ENCODE results near the gene REPS1.
A peak's percentile ranks its signal among the peaks of the same experiment; 100 is the strongest.
"Not testable (repeated sequence)": the region's sequence is repeated elsewhere in the genome, so short reads cannot be mapped to it uniquely, and the experiment has no call there.

Gene REPS1, protein sequence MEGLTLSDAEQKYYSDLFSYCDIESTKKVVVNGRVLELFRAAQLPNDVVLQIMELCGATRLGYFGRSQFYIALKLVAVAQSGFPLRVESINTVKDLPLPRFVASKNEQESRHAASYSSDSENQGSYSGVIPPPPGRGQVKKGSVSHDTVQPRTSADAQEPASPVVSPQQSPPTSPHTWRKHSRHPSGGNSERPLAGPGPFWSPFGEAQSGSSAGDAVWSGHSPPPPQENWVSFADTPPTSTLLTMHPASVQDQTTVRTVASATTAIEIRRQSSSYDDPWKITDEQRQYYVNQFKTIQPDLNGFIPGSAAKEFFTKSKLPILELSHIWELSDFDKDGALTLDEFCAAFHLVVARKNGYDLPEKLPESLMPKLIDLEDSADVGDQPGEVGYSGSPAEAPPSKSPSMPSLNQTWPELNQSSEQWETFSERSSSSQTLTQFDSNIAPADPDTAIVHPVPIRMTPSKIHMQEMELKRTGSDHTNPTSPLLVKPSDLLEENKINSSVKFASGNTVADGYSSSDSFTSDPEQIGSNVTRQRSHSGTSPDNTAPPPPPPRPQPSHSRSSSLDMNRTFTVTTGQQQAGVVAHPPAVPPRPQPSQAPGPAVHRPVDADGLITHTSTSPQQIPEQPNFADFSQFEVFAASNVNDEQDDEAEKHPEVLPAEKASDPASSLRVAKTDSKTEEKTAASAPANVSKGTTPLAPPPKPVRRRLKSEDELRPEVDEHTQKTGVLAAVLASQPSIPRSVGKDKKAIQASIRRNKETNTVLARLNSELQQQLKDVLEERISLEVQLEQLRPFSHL

GRCh38 chr6:138987643-138988468, at the start of gene REPS1:
Gene REPS1 (minus strand): TSS chr6:138988253. CDS start chr6:138987682, 571 bp downstream.
- DNase-seq (ENCODE audit: low read depth in 2 of 2) = peak; percentile 90 to 93

DNA sequence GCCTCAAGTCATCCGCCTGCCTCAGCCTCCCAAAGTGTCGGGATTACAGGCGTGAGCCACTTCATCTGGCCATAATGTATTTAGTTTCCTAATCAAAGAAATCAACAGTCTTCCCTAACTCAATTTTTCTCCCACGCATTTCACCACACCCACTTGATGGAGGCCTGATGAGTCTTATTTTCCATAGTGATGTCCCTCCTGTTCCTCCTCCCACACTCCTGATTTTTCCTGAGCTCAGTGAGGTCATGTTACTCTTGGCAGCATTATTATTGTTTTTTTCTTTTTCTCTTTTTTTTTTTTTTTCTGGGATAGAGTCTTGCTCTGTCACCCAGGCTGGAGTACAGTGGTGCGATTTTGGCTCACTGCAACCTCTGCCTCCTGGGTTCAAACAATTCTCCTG, 49.4 kb upstream of the REPS1 start:
- DNase-seq (ENCODE audit: low read depth in 2 of 2) = no peak

DNA sequence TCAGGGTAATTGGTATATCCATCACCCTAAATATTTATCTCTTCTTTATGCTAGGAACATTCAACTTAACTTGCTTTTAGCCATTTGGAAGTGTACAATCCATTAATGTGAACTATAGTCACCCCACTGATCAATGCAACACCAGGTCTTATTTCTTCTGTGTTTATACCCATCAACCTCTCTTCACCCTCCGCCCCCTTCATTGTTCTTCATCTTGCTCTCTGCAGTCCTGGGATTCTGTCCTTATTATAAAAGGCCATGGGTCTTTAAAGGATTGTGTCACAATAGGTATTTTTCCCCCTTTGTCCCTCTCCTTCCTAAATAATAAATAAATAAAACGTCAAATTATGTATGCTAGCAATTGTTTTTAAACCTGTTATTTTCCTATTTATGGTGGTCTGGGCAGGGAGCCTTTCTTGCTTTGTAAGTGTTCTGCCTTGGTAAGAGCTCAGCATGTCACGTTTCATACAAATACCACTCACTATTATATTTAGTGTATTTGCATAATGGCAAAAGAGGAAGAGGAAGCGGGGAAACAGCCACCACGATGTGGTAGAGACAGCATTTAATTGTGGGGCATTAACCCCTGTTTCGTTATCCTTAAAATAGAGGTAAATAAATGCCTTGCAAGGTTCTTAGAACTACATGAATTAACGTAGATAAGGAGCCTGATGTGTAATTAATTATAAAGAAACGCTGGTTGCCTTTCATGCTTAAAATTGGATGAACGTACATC, 42.3 kb upstream of the REPS1 start:
- DNase-seq (ENCODE audit: low read depth in 2 of 2) = no peak

- peak; percentile 17 to 26 for DNase-seq (ENCODE audit: low read depth in 2 of 2)
These were observed 41.6 kb upstream of the REPS1 start for GRCh38 chr6:139029470-139030227.

- peak; percentile 78 to 84 for DNase-seq (ENCODE audit: low read depth in 2 of 2)
These were observed 40.8 kb upstream of the REPS1 start, which contains the start of gene ABRACL for GRCh38 chr6:139028658-139029469. Gene ABRACL (plus strand): TSS chr6:139028745. CDS start chr6:139034161, 5,416 bp downstream.

DNA sequence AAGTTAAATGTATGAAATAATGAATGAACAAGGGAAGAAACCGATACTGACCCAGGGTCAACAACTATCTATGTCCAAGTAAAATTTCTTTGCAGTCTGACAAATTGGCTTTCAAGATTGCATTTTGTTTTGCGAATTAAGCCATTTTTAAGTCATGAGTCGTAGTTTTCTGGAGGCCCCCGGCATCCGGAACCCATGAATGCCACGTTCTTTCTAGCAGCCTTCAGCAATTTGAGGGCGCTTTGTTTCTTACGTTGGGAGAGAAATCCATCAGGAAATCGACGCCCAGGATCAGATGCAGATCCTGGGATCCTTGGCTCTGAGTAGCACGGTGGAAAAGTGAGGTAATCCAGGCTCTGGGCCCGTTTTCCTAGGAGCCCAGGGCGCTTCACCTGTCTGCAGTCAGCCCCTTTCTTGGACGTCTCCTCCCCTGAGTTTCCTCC, 40.2 kb upstream of the REPS1 start:
- DNase-seq (ENCODE audit: low read depth in 2 of 2) = peak in 1 of 2 donors; percentile 26

- peak; percentile 22 to 50 for DNase-seq (ENCODE audit: low read depth in 2 of 2)
These were observed 39.6 kb upstream of the REPS1 start for GRCh38 chr6:139027620-139028182.

DNA sequence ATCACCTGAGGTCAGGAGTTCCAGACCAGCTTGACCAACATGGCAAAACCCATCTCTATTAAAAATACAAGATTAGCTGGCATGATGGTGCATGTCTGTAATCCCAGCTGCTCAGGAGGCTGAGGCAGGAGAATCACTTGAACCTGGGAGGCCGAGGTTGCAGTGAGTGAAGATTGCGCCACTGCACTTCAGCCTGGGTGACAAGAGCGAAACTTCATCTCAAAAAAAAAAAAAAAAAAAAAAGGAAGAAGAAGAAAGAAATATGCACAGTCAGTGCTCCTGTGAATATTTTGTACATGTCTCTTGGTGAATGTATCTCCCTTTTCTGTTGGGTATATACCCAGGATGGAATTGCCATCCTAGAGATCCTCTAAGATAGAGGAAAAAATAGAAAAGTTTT, 37.4 kb upstream of the REPS1 start:
- not testable (repeated sequence) for DNase-seq (ENCODE audit: low read depth in 2 of 2)

- no peak for DNase-seq (ENCODE audit: low read depth in 2 of 2)
These were observed 32.6 kb upstream of the REPS1 start for GRCh38 chr6:139020689-139021088.

- no peak for DNase-seq (ENCODE audit: low read depth in 2 of 2)
These were observed 31.7 kb upstream of the REPS1 start for GRCh38 chr6:139019722-139020121.

GRCh38 chr6:139017227-139017626, 29.2 kb upstream of the REPS1 start:
- DNase-seq (ENCODE audit: low read depth in 2 of 2) = no peak

DNA sequence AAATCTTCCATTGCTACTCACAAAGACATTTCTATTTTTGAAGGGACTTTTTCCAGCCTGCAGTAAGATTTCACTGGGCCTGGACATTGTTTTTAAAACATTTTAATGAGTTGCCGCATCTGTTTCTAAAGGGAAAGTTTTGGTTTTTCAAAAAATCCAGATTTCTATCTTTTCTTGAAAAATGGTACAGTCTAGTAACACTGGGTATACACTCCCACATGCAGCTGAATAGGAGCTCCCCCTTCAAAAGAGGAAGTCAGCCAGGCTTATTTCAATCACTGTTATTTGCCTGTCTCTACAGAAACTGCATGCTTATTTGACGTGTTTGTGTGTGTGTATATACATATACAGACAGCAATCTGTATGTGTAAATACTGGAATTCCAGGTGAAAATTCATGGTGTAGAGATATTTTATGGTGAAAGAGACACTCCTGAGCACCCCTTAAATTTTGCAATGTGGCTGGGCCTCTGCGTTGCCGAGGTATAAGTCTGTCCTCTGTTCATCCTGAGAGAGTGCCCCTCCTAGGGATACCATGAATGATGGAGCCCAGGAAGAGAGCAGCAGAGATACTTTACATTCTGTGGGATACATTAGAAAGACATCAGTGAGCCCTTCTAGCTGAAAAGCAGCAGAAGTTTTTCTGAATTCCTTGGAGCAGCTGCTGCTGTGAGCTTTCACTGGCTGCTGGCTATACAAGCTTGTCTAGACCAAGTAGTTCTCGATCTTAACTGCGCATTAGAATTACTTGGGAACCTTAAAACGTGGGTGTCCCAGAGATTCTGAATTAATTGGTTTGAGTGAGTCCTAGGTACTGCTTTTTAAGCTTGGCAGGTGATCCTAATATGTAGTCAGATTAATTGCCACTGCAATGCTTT, 28.5 kb upstream of the REPS1 start:
- no peak for DNase-seq (ENCODE audit: low read depth in 2 of 2)

DNA sequence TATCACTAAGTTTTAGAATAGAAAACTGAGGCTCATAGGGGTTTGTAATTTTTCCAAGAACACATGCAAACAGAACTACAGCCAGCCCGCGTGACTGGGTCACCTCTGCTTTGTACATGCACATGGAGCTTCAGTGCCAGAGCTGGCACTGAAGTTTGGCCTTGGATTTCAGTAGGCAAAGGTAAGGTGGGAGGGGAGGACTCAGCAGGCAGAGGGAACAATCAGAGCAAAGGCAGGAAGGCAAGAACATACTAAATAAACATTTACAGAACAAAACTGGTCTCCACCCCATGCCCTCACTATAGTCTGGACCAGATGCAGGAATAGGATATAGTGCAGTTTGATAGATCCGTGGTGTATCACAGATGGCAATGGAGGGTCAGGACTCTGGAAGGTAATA, 26.9 kb upstream of the REPS1 start:
- no peak for DNase-seq (ENCODE audit: low read depth in 2 of 2)

GRCh38 chr6:139013185-139013800, 25.2 kb upstream of the REPS1 start:
- no peak for DNase-seq (ENCODE audit: low read depth in 2 of 2)

DNA sequence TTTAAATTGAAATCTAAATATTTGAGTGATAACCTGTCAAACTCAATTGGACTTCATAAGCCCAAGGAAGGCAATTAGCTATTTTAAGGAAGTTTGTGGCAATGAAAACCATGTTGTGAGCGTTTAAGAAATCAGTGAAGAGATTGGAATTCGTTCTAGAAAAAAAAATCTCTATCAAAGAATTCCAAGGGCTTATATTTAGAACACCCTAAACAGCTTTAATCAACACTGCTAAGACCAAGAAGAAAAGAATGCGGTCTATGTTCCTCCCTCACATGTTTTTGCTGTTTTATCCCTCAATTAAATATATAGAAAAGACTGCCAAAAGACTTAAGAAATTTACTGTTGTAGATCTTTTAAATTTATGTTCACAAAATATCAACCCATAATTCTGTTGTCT, 23.9 kb upstream of the REPS1 start:
- DNase-seq (ENCODE audit: low read depth in 2 of 2) = no peak

GRCh38 chr6:139010674-139011073, 22.6 kb upstream of the REPS1 start:
- no peak for DNase-seq (ENCODE audit: low read depth in 2 of 2)

DNA sequence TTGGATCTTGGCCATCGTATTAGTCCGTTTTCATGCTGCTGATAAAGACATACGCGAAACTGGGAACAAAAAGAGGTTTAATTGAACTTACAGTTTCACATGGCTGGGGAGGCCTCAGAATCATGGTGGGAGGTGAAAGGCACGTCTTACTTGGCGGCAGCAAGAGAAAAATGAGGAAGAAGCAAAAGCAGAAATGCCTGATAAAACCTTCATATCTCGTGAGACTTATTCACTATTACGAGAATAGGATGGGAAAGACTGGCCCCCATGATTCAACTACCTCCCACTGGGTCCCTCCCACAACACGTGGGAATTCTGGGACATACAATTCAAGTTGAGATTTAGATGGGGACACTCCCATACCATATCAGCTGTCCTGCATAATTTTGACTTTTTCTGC, 20.1 kb upstream of the REPS1 start:
- DNase-seq (ENCODE audit: low read depth in 2 of 2) = no peak

DNA sequence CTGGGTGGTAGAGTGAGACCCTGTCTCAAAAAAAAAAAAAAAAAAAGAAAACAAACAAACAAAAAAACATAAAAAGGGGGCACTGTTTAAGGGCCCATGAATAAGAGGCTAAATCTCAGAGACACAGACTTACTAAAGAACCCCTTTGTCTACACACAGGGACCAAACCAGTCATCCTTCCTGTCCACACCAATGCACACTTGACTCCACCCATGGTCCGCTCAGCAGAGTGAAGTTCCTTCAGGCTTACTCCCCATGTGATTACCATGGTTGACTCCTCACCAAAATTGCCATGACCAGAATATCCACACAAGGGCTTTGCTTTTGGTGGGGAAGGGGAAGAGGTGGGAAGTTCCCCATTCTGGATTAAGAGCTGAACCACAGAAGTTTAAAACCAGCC, 19.4 kb upstream of the REPS1 start:
- no peak for DNase-seq (ENCODE audit: low read depth in 2 of 2)

Data from stimulated activated CD4-positive, alpha-beta T cell treated with anti-CD3 and anti-CD28 coated beads, Interleukin-4, amount 100 ng/mL, for 48 hours (primary cell).